MM.1S (cell line): ENCODE results near the gene EFNA2.

Experiments
- CTCF ChIP-seq: fragments of 300-600 bp; sonication (generic); IDR thresholded peaks from 2 replicates; pipeline ENCODE4 v1.5.1; 2016; ENCODE audit warnings: antibody characterized with exemption, low read length, mixed read lengths
- EZH2 ChIP-seq: fragments of 300-600 bp; sonication (generic); optimal IDR thresholded peaks from 2 replicates; pipeline ENCODE3; 2017; ENCODE audit warnings: low read depth, mild to moderate bottlenecking, antibody characterized with exemption, low read length, mixed read lengths

DNA sequence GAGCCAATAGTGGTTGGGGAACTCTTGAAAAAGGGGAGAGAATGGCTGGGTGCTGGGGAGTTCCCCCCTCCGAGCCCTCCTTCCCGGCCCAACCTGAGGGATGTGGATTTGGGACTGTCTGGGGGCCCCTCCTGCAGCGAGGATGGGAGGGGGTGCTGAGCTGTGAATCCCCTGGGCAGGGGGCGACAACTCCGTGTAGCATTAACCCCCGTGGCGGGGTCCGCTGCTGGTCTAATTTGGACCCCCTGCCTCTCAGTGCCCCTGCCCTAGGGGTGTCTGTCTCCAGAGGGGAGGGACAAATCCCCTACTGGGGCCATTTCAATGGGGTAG lies 27.5 kb upstream of the EFNA2 start:
- TF ChIP-seq CTCF (no peak), EZH2 (no peak)
